ENCODE results near the gene FIBIN. TPM values are rescaled to one million over a fixed set of nuclear protein-coding genes. Genes with fewer than 3 reads are reported as not detected.

Gene FIBIN
- total RNA-seq, 6 experiments from 2014 or later, result 38.9 to 101 (median 40.4) TPM

GRCh38 chr11:26985470-26985869 lies 8.4 kb upstream of the FIBIN start:
- DNase-seq, result no peak
- Mint-ChIP-seq H3K36me3 (ENCODE audit: low read depth) (peaks cover 27% of the 10 kb centered on the region), H3K27me3 (ENCODE audit: insufficient read depth) (peaks cover 3% of the 10 kb centered on the region; the same call in 1 of the 2 replicates), H3K4me1 (ENCODE audit: low read depth) (peaks cover 48% of the 10 kb centered on the region), H3K4me3 (no peak overlapping the region; the same call in 1 of the 2 replicates), H3K27ac (peak overlapping the region; percentile 74), H3K9me3 (peaks cover 18% of the 10 kb centered on the region)
- TF ChIP-seq CTCF (IDR thresholded peaks at IDR 0.05), result no peak

- H3K4me1 Mint-ChIP-seq (ENCODE audit: low read depth), result peaks cover 45% of the 10 kb centered on the region
- peak overlapping the region; percentile 74 for H3K27ac Mint-ChIP-seq
- no peak for TF ChIP-seq CTCF (IDR thresholded peaks at IDR 0.05)
- H3K36me3 Mint-ChIP-seq (ENCODE audit: low read depth), result peaks cover 23% of the 10 kb centered on the region
- peaks cover 13% of the 10 kb centered on the region for H3K9me3 Mint-ChIP-seq
- peak; percentile 50 for DNase-seq
- H3K4me3 Mint-ChIP-seq, result no peak overlapping the region; the same call in 1 of the 2 replicates
- 0 out of 2 replicates have a peak, but pooled peaks cover under 1% of the 10 kb centered on the region for H3K27me3 Mint-ChIP-seq (ENCODE audit: insufficient read depth)
Measured at GRCh38 chr11:26985943-26986342, 8.0 kb upstream of the FIBIN start.

GRCh38 chr11:26987272-26987671 lies 6.6 kb upstream of the FIBIN start:
- H3K4me1 Mint-ChIP-seq (ENCODE audit: low read depth), result peaks cover 54% of the 10 kb centered on the region
- H3K27me3 Mint-ChIP-seq (ENCODE audit: insufficient read depth), result no peaks in the 10 kb centered on the region
- peaks cover 13% of the 10 kb centered on the region for H3K36me3 Mint-ChIP-seq (ENCODE audit: low read depth)
- H3K4me3 Mint-ChIP-seq, result no peak overlapping the region
- no peak for TF ChIP-seq CTCF (IDR thresholded peaks at IDR 0.05)
- peak overlapping the region; percentile 33 for H3K27ac Mint-ChIP-seq
- H3K9me3 Mint-ChIP-seq, result peaks cover 12% of the 10 kb centered on the region
- DNase-seq, result no peak

- no peak overlapping the region for H3K4me3 Mint-ChIP-seq
- H3K27me3 Mint-ChIP-seq (ENCODE audit: insufficient read depth), result no peaks in the 10 kb centered on the region
- peak overlapping the region; percentile 33 for H3K27ac Mint-ChIP-seq
Measured at GRCh38 chr11:26987731-26988130, 6.2 kb upstream of the FIBIN start.

GRCh38 chr11:26992031-26992541 lies 1.8 kb upstream of the FIBIN start:
- H3K36me3 Mint-ChIP-seq (ENCODE audit: low read depth), result 0 out of 2 replicates have a peak, but pooled peaks cover 10% of the 10 kb centered on the region
- peaks cover 77% of the 10 kb centered on the region for H3K4me1 Mint-ChIP-seq (ENCODE audit: low read depth)
- H3K27me3 Mint-ChIP-seq (ENCODE audit: insufficient read depth), result no peaks in the 10 kb centered on the region
- H3K4me3 Mint-ChIP-seq, result peak overlapping the region; percentile 95
- no peak for TF ChIP-seq CTCF (IDR thresholded peaks at IDR 0.05)
- DNase-seq, result peak; percentile 82
- H3K27ac Mint-ChIP-seq, result peak overlapping the region; percentile 87
- H3K9me3 Mint-ChIP-seq, result no peaks in the 10 kb centered on the region

More at GRCh38 chr11:26987731-26988130, 6.2 kb upstream of the FIBIN start:
- Mint-ChIP-seq H3K4me1 (ENCODE audit: low read depth) (peaks cover 58% of the 10 kb centered on the region), H3K9me3 (peaks cover 9% of the 10 kb centered on the region), H3K36me3 (ENCODE audit: low read depth) (peaks cover 8% of the 10 kb centered on the region)
- DNase-seq, result no peak
- no peak for TF ChIP-seq CTCF (IDR thresholded peaks at IDR 0.05)

Data from HFFc6 (cell line).